Testis (tissue), 3 donors: ENCODE data around the gene RPL12. TPM values are rescaled to one million over a fixed set of nuclear protein-coding genes. Genes with fewer than 3 reads are reported as not detected.
"Not testable (repeated sequence)": the region's sequence is repeated elsewhere in the genome, so short reads cannot be mapped to it uniquely, and the experiment has no call there.

Experiments used
- DNase-seq: peaks from one replicate; pipeline ENCODE4 v3.0.0-alpha.2; 2019
- H3K27ac ChIP-seq, 2 donors: fragments of 200-600 bp; sonication (generic); one replicate each; pipeline ENCODE4 v1.5.1; 2019
- H3K27me3 ChIP-seq: fragments of 200-600 bp; sonication (generic); one replicate; pipeline ENCODE4 v1.5.1; 2019
- H3K36me3 ChIP-seq: fragments of 200-600 bp; sonication (generic); one replicate; pipeline ENCODE4 v1.5.1; 2017; ENCODE audit warnings: low read depth; ENCODE audit errors: missing control alignments
- H3K4me1 ChIP-seq: fragments of 200-600 bp; sonication (generic); one replicate; pipeline ENCODE4 v1.5.1; 2019
- H3K4me3 ChIP-seq, 2 donors: fragments of 200-600 bp; sonication (generic); one replicate each; pipeline ENCODE4 v1.5.1; 2017 to 2019
- H3K9me3 ChIP-seq: fragments of 200-600 bp; sonication (generic); one replicate; pipeline ENCODE4 v1.5.1; 2017
- POLR2A ChIP-seq: fragments of 450-650 bp; IDR thresholded peaks from one replicate; pipeline ENCODE4 v1.6.1; 2017; ENCODE audit warnings: antibody characterized with exemption, mild to moderate bottlenecking, moderate library complexity
- WGBS, 2 donors: methylation state at CpG; one replicate each; pipeline ENCODE4 v1.1.5; 2018; 5-methylcytosine and 5-hydroxymethylcytosine counted together
- intact Hi-C: fragments of 100-400 bp; cut with DNase I; formaldehyde crosslinking; loops from one replicate; pipeline ENCODE4 v1.15.1; 2023; ENCODE audit warnings: low total_unique reads
- polyA plus RNA-seq: library from polyadenylated mRNA; stranded (reverse); fragments of 350-450 nt; fragmentation: Illumina TruSeq; extraction: RNeasy Lipid Tissue Mini Kit (QIAGEN cat#74804); gene quantifications from one replicate; pipeline ENCODE4 v1.2.3, GENCODE V29; 2014; ENCODE audit warnings: low read depth, low replicate concordance; ENCODE audit not compliant: insufficient read depth
- total RNA-seq, 2 donors: library from RNA; depleted of rRNA; stranded (reverse); fragments of >200 nt; gene quantifications; one replicate each; pipeline ENCODE4 v1.2.3, GENCODE V29; 2016
- TF ChIP-seq, protein P1 (sequence below), 3 experiments: fragments of 450-650 bp in 2 of 3; fragments of 200-600 bp in 1 of 3; sonication (generic) in 1 of 3; IDR thresholded peaks; one replicate each; pipeline ENCODE4 v1.5.1; 2016 to 2019; ENCODE audit warnings: antibody characterized with exemption in 3 of 3, mild to moderate bottlenecking in 2 of 3, moderate library complexity in 1 of 3

Gene RPL12
- total and polyA plus RNA-seq, 3 donors from 2014 or later: 499 to 1,237 (median 950) TPM

DNA sequence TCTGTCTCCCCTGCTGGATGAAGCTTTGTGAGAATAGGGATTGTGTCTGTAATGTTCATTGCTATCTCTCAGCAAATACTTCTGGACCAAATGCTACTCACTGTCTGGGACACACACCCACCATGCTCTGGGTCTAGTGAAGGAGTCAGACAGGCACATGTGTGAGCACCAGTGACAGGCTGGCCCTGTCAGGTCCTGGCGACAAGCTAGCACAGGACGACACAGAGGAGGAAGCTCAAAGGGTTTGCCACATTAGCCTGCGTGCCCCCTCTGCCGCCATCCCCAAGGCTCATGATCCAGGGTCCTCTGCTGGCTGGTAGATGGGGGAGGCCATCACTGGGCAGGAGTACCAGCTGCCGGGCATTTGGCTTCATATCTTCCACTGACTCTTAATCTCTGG is 23.4 kb upstream of the RPL12 start:
- no peak overlapping the region for H3K27ac ChIP-seq

DNA sequence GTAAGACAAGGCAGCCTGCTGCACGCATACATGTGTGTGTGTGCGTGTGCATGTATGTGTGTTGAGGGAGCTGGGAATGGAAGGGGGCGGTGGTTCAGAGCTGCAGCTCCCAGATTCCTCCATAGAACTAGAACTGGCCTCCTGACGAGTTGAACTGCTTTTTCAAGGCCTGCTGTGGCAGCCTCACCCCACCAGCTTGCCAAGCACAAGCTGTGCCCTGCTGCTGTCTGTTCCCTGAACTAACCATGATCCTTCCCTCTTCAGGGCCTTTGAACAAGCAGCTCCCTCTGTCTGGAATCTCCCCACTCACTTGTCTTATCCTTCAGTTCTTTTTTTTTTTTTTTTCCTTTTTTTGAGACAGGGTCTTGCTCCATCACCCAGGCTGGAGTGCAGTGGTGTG is 22.7 kb upstream of the RPL12 start:
- TF ChIP-seq, protein P1, sequence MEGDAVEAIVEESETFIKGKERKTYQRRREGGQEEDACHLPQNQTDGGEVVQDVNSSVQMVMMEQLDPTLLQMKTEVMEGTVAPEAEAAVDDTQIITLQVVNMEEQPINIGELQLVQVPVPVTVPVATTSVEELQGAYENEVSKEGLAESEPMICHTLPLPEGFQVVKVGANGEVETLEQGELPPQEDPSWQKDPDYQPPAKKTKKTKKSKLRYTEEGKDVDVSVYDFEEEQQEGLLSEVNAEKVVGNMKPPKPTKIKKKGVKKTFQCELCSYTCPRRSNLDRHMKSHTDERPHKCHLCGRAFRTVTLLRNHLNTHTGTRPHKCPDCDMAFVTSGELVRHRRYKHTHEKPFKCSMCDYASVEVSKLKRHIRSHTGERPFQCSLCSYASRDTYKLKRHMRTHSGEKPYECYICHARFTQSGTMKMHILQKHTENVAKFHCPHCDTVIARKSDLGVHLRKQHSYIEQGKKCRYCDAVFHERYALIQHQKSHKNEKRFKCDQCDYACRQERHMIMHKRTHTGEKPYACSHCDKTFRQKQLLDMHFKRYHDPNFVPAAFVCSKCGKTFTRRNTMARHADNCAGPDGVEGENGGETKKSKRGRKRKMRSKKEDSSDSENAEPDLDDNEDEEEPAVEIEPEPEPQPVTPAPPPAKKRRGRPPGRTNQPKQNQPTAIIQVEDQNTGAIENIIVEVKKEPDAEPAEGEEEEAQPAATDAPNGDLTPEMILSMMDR (IDR thresholded peaks at IDR 0.05): no peak
- no peak overlapping the region for H3K4me3 ChIP-seq
- no peak overlapping the region for H3K27ac ChIP-seq
- intact Hi-C loops: no loop called here
- H3K9me3 ChIP-seq: no peaks in the 10 kb centered on the region
- DNase-seq: no peak
- WGBS, 2 donors: 73 to 76% methylated on average over 4 of the region's 4 CpGs
- H3K27me3 ChIP-seq: no peaks in the 10 kb centered on the region
- no peaks in the 10 kb centered on the region for H3K4me1 ChIP-seq
- H3K36me3 ChIP-seq: no peaks in the 10 kb centered on the region

More for the DNA sequence above, 23.4 kb upstream of the RPL12 start:
- no peak overlapping the region for H3K4me3 ChIP-seq
- DNase-seq: no peak
- intact Hi-C loops: no loop called here
- H3K36me3 ChIP-seq: no peaks in the 10 kb centered on the region
- H3K4me1 ChIP-seq: no peaks in the 10 kb centered on the region
- 85 to 91% methylated on average over 4 to 5 of the region's 5 CpGs for WGBS, 2 donors
- no peaks in the 10 kb centered on the region for H3K9me3 ChIP-seq
- TF ChIP-seq, protein P1 (IDR thresholded peaks at IDR 0.05): no peak
- TF ChIP-seq POLR2A: no peak
- H3K27me3 ChIP-seq: no peaks in the 10 kb centered on the region

DNA sequence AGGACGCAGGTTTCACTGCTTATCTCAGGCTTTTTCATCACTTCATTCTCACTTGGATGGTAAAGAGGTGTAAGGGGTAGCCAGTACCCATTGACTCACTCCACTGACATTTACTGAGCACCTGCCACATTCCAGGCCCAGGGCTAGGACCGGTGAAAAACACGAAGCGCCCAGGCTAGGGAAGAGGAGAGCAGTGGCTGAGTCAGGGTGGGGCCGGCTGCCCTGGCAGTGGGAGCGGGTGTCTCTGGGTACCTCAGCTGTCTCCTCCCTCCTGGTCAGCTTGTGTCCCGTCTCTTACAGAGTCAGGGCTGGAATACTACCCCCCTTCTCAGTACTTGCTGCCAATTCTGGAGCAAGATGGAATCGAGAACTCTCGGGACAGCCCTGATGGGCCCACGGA is 22.3 kb upstream of the RPL12 start:
- Histone ChIP-seq H3K36me3 (no peaks in the 10 kb centered on the region), H3K4me1 (no peaks in the 10 kb centered on the region), H3K4me3 (no peak overlapping the region), H3K27ac (no peak overlapping the region), H3K27me3 (no peaks in the 10 kb centered on the region), H3K9me3 (no peaks in the 10 kb centered on the region)
- intact Hi-C loops: no loop called here
- WGBS, 2 donors: 86 to 92% methylated on average over 4 to 10 of the region's 10 CpGs
- TF ChIP-seq, protein P1 (IDR thresholded peaks at IDR 0.05): no peak
- TF ChIP-seq POLR2A: no peak
- DNase-seq: no peak

DNA sequence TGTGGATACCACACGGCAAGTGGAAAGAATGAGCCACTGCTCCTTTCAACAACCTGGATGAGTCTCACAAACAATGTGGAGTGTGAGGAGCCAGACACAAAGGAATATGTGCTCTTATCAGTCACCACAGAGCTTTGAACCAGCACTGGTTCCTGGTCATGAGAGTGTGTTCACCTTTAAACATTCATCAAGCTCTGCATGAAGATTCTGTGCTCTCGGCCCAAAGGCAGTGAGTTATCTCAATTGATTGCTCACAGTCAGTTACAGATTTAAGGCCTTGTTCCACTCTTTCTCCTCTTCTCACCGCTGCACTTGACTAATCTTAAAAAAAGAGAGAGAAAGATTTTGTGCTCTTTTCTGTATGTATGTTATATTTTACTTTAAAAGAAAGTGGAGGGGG is 19.5 kb upstream of the RPL12 start:
- no peaks in the 10 kb centered on the region for H3K27me3 ChIP-seq
- no peak overlapping the region for H3K27ac ChIP-seq
- TF ChIP-seq, protein P1 (IDR thresholded peaks at IDR 0.05): no peak
- TF ChIP-seq POLR2A: no peak
- no peaks in the 10 kb centered on the region for H3K4me1 ChIP-seq
- H3K9me3 ChIP-seq: no peaks in the 10 kb centered on the region
- intact Hi-C loops: no loop called here
- no peak overlapping the region for H3K4me3 ChIP-seq
- DNase-seq: no peak
- H3K36me3 ChIP-seq: no peaks in the 10 kb centered on the region
- WGBS, 2 donors: 91 to 93% methylated on average over 3 of the region's 3 CpGs

DNA sequence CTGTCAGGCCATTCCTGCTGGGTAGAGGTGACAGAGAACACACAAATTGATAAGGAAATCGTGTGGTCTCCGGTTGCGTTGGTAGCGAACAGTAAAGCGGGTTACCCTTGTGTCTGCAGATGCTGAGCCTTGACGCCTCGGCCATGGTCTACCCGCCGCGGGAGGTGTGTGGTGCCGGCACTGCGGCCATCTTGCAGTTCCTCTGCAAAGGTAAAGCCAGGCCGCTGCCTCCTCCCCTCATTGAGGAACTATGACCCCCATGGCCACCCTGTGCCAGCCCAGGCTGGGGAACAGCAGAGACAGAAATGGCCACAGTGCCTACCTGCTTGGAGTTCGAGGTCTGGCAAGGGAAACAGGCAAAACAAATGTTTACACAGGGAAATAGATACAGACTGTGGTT is 16.4 kb upstream of the RPL12 start:
- Histone ChIP-seq H3K4me1 (no peaks in the 10 kb centered on the region), H3K27me3 (no peaks in the 10 kb centered on the region), H3K4me3 (no peak overlapping the region), H3K36me3 (no peaks in the 10 kb centered on the region), H3K27ac (no peak overlapping the region), H3K9me3 (no peaks in the 10 kb centered on the region)
- TF ChIP-seq, protein P1 (IDR thresholded peaks at IDR 0.05): no peak
- TF ChIP-seq POLR2A: no peak
- WGBS, 2 donors: 93 to 95% methylated on average over 9 to 14 of the region's 14 CpGs
- DNase-seq: no peak
- intact Hi-C loops: no loop called here

DNA sequence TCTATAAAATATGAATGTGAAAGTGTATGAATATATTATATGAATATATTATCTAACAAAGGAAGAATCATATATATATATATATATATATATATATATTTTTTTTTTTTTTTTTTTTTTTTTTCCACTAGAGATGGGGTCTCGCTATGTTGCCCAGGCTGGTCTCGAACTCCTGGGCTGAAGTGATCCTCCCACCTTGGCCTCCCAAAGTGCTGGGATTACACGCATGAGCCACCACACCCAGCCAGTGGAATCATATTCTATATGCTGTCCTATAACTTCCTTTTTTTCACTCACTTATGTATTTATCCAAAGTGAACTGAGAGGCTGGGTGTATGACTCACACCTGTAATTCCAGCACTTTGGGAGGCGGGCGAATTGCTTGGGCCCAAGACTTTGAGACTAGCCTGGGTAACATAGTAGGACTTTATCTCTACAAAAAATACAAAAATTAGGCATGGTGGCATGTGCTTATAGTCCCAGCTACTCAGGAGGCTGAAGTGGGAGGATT is 15.3 kb upstream of the RPL12 start:
- H3K27me3 ChIP-seq, H3K27ac ChIP-seq, H3K4me1 ChIP-seq, DNase-seq, H3K36me3 ChIP-seq, H3K9me3 ChIP-seq, H3K4me3 ChIP-seq, intact Hi-C loops: not testable (repeated sequence)
- WGBS, 2 donors: 93 to 94% methylated on average over 5 of the region's 5 CpGs
